Activated naive CD4-positive, alpha-beta T cell treated with anti-CD3 and anti-CD28 coated beads, Interleukin-2, amount 50 U/mL, for 24 hours (primary cell): Measurements from ENCODE around the gene PLA2G5.
"Not testable (repeated sequence)": the region's sequence is repeated elsewhere in the genome, so short reads cannot be mapped to it uniquely, and the experiment has no call there.

ENCODE experiments used
- H3K27ac Mint-ChIP-seq: one replicate; pipeline ENCODE4 v1.8.0; 2021; ENCODE audit warnings: mild to moderate bottlenecking, mixed read lengths
- H3K27me3 Mint-ChIP-seq: one replicate; pipeline ENCODE4 v1.8.0; 2021; ENCODE audit warnings: mixed read lengths
- H3K36me3 Mint-ChIP-seq: one replicate; pipeline ENCODE4 v1.8.0; 2021; ENCODE audit warnings: mixed read lengths
- H3K4me1 Mint-ChIP-seq: one replicate; pipeline ENCODE4 v1.8.0; 2021; ENCODE audit warnings: mixed read lengths
- H3K4me3 Mint-ChIP-seq: one replicate; pipeline ENCODE4 v1.8.0; 2021; ENCODE audit warnings: mild to moderate bottlenecking, mixed read lengths
- H3K9me3 Mint-ChIP-seq: one replicate; pipeline ENCODE4 v1.8.0; 2021; ENCODE audit warnings: mixed read lengths

PLA2G5 gene, protein sequence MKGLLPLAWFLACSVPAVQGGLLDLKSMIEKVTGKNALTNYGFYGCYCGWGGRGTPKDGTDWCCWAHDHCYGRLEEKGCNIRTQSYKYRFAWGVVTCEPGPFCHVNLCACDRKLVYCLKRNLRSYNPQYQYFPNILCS

DNA sequence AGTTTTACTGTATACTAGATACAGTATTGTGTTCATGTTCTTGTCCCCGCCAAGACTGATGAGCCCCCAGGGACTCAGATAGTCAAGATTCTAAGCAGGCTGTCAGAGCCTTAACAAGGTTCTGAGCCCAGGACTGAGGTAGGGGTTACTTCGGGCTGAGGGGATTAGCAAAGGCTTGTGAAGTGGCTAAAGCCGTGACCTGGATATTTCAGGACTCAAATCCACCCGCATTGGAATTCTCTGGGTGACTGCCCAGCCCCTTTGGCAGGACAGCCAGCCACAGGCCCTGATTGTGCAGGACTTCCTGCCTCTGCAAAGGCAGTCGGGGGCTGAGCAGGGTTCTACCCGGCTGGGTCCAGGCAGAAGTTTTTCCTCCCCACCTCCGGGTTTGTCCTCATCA, at the start of gene PLA2G5:
Gene PLA2G5 (plus strand): TSS at position 321 of the 400 bp plus-strand sequence. CDS start 14,637 bp downstream, outside the sequence.
- no peak within 1 kb of the TSS for H3K27ac Mint-ChIP-seq
- H3K4me1 Mint-ChIP-seq, result no peaks in the 10 kb centered on the region
- H3K27me3 Mint-ChIP-seq, result no peaks in the 10 kb centered on the region
- H3K36me3 Mint-ChIP-seq, result no peaks in the 10 kb centered on the region
- no peaks in the 10 kb centered on the region for H3K9me3 Mint-ChIP-seq
- H3K4me3 Mint-ChIP-seq, result no peak within 1 kb of the TSS

DNA sequence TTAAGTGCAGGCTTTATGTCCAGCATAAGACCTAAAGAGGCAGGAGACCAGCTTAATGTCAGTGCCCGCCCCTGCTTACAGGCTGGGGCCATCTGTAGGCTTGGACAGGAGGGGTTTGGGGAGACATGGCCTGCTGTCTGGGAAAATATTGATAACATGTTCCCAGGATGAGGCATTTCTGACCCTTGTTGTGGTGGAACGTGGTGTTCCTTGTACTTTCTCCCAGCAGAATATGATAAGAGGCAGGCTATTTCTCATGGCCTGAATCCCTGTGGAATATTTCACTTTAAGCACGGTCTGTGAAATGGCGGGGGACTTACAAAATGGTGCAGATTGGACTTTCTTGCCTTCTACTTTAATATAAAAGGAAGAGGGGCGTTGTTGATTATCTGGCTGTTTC, 41.9 kb upstream of the PLA2G5 start:
- Mint-ChIP-seq H3K36me3 (no peaks in the 10 kb centered on the region), H3K9me3 (no peaks in the 10 kb centered on the region), H3K27ac (no peak overlapping the region), H3K4me1 (no peaks in the 10 kb centered on the region), H3K27me3 (peaks cover 30% of the 10 kb centered on the region), H3K4me3 (no peak overlapping the region)

DNA sequence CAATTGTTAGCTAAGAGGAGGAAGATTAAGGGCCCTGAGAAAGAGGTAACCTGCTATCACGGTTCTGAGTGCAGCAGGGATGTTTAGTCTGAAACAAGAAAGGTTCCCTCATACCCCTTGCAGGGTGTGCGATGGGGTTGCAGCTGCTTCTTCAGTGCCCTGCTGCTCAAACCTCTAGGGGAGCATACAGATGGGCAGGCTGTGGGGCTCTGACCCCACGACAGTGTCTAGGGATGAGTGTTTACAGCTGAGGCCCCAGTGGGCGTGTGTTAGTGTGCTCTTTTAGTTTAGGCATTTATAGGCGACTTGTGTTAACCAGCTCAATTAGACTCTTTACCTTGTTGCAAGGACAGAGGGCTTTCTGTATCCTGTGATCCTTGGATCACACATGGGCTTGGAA, 41.3 kb upstream of the PLA2G5 start:
- Mint-ChIP-seq H3K4me1 (no peaks in the 10 kb centered on the region), H3K36me3 (no peaks in the 10 kb centered on the region), H3K27ac (no peak overlapping the region), H3K9me3 (no peaks in the 10 kb centered on the region), H3K27me3 (peaks cover 30% of the 10 kb centered on the region), H3K4me3 (no peak overlapping the region)

DNA sequence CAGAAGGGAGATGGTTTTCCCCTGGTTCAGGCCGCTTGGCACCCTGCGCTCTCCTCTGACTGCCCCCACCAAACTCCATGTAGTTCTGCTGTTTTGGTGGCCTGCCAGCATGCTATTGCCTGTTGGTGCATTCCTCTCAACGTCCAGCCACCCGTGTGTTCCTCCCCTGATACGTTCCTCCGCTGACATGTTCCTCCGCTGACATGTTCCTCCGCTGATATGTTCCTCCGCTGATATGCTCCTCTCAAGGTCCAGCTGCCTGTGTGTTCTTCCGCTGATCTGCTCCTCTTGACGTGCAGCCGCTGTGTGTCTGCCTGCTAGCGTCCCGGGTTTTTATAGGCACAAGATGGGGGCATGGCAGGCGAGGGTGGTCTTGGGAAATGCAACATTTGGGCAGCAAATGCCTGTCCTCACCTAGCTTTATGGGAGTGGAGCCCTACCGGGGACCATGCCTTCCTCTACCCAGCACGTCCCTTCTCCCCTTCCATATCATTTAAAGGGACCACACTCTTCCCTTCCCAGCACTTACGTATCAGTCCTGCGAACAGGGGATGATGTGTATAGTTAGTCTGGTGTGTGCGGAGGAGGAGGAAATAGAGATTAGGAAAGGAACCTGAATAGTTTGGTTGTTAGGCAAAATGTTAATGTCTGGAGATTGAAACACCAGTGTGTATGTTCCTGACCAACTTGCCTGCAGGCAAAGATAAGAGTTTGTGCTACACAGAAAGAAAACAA, 40.6 kb upstream of the PLA2G5 start:
- Mint-ChIP-seq H3K4me1 (no peaks in the 10 kb centered on the region), H3K4me3 (no peak overlapping the region), H3K9me3 (peaks cover 2% of the 10 kb centered on the region), H3K36me3 (peaks cover 2% of the 10 kb centered on the region), H3K27me3 (peaks cover 31% of the 10 kb centered on the region), H3K27ac (no peak overlapping the region)

GRCh38 chr1:20030436-20031151, 39.4 kb upstream of the PLA2G5 start:
- H3K27ac Mint-ChIP-seq, H3K36me3 Mint-ChIP-seq, H3K9me3 Mint-ChIP-seq, H3K4me3 Mint-ChIP-seq, H3K4me1 Mint-ChIP-seq: not testable (repeated sequence)
- H3K27me3 Mint-ChIP-seq, result peaks cover 26% of the 10 kb centered on the region

- peaks cover 6% of the 10 kb centered on the region for H3K9me3 Mint-ChIP-seq
- no peak overlapping the region for H3K4me3 Mint-ChIP-seq
- no peaks in the 10 kb centered on the region for H3K4me1 Mint-ChIP-seq
- peaks cover 23% of the 10 kb centered on the region for H3K27me3 Mint-ChIP-seq
- no peak overlapping the region for H3K27ac Mint-ChIP-seq
- H3K36me3 Mint-ChIP-seq, result peaks cover 6% of the 10 kb centered on the region
Observed at GRCh38 chr1:20031161-20031560, 38.8 kb upstream of the PLA2G5 start.

GRCh38 chr1:20031836-20032235, 38.2 kb upstream of the PLA2G5 start:
- Mint-ChIP-seq H3K27me3 (peaks cover 17% of the 10 kb centered on the region), H3K4me1 (no peaks in the 10 kb centered on the region), H3K27ac (no peak overlapping the region), H3K4me3 (no peak overlapping the region), H3K36me3 (peaks cover 6% of the 10 kb centered on the region), H3K9me3 (peaks cover 6% of the 10 kb centered on the region)

DNA sequence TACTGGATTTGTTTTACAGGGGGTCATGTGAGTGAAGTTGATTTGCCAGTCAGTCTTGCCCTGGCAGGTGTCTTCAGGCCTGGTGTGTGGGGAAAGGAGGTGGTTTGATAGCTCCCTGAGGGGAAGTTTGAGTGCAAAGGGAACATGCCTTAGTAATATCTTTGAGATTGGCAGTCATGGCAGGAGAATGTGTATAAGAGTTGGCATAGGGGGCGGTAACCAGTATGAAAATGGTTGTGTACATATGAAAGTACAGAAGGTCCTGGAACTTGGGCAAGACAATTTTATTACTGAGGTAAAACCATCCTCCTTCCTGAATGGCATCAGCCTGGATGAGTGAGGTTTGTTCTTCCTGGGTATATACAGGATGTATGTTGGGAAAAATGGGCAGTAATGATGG, 37.6 kb upstream of the PLA2G5 start:
- Mint-ChIP-seq H3K4me3 (no peak overlapping the region), H3K9me3 (peaks cover 6% of the 10 kb centered on the region), H3K27ac (no peak overlapping the region), H3K27me3 (peaks cover 13% of the 10 kb centered on the region), H3K36me3 (peaks cover 6% of the 10 kb centered on the region), H3K4me1 (peaks cover 5% of the 10 kb centered on the region)

GRCh38 chr1:20033420-20033819, 36.6 kb upstream of the PLA2G5 start:
- Mint-ChIP-seq H3K9me3 (peaks cover 6% of the 10 kb centered on the region), H3K27me3 (peaks cover 7% of the 10 kb centered on the region), H3K4me3 (no peak overlapping the region), H3K36me3 (peaks cover 6% of the 10 kb centered on the region), H3K27ac (no peak overlapping the region), H3K4me1 (peaks cover 8% of the 10 kb centered on the region)

DNA sequence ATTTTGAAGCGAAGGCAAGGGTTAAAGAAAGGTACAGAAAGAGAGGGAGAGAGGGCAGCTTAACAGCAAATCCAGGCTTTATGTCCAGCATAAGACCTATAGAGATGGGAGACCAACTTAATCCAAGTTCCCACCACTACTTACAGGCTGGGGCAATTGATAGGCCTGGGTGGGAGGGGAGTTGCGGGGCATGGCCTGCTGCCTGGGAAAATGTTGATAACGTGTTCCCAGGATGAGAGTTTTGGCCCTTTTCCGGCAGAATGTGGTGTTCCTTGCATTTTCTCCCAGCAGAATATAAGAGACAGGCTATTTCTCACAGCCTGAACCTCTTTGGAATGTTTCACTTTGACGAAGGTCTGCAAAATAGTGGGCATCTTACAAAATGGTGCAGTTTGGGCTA, 34.9 kb upstream of the PLA2G5 start:
- peaks cover 2% of the 10 kb centered on the region for H3K27me3 Mint-ChIP-seq
- H3K36me3 Mint-ChIP-seq, result peaks cover 6% of the 10 kb centered on the region
- H3K4me1 Mint-ChIP-seq, result peaks cover 10% of the 10 kb centered on the region
- no peak overlapping the region for H3K4me3 Mint-ChIP-seq
- H3K9me3 Mint-ChIP-seq, result peaks cover 6% of the 10 kb centered on the region
- H3K27ac Mint-ChIP-seq, result no peak overlapping the region

DNA sequence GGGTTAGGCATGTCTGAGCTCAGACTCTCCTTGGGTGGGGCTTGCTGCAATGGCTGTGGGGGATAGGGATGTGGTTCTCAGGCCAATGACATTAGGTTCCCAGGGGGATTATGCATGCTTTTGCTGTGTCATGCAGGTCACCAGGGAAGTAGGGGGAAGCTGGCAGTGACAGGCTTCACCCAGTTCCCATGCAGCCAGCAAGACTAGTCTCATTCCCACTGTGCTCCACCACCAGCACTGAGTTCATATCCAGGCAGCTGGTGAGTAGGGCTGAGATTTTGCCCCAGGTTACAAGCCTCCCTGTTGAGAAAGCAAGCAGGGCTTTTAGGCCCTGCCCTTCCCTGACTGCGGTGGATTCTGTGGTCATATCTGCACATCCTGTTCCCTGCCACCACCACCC, 32.1 kb upstream of the PLA2G5 start:
- H3K4me3 Mint-ChIP-seq, result no peak overlapping the region

DNA sequence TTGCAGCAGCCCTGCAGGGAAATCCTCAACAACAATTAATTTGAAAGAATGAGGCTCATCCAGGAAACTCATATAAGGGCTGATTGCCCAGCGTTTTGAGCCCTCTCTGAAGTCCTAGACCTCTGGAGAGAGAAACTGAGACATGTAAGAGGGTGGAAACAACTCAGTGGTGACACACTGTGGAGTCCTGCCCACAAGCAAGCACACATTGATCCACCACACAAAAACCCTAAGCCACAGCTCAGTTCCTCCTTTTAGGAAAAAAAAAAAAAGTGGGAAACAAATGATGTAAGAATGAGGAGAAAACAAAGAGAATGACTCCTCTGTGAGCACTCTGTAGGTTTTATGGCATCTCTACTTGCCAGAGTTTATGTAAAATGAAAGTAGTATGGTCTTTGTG, 22.9 kb upstream of the PLA2G5 start:
- H3K27me3 Mint-ChIP-seq, result no peaks in the 10 kb centered on the region
- H3K36me3 Mint-ChIP-seq, result peaks cover 6% of the 10 kb centered on the region
- peaks cover 4% of the 10 kb centered on the region for H3K4me1 Mint-ChIP-seq
- H3K9me3 Mint-ChIP-seq, result peaks cover 8% of the 10 kb centered on the region
- H3K4me3 Mint-ChIP-seq, result no peak overlapping the region
- H3K27ac Mint-ChIP-seq, result no peak overlapping the region

More for the DNA sequence above, 32.1 kb upstream of the PLA2G5 start:
- Mint-ChIP-seq H3K27me3 (peaks cover 2% of the 10 kb centered on the region), H3K9me3 (peaks cover 6% of the 10 kb centered on the region), H3K36me3 (peaks cover 6% of the 10 kb centered on the region), H3K4me1 (peaks cover 10% of the 10 kb centered on the region), H3K27ac (no peak overlapping the region)

- H3K27me3 Mint-ChIP-seq, result no peaks in the 10 kb centered on the region
- no peak overlapping the region for H3K27ac Mint-ChIP-seq
- peaks cover 8% of the 10 kb centered on the region for H3K9me3 Mint-ChIP-seq
- peaks cover 4% of the 10 kb centered on the region for H3K4me1 Mint-ChIP-seq
- H3K36me3 Mint-ChIP-seq, result peaks cover 6% of the 10 kb centered on the region
- no peak overlapping the region for H3K4me3 Mint-ChIP-seq
Observed at GRCh38 chr1:20048563-20048962, 21.4 kb upstream of the PLA2G5 start.

GRCh38 chr1:20049056-20049798, 20.8 kb upstream of the PLA2G5 start:
- not testable (repeated sequence) for H3K27ac Mint-ChIP-seq, H3K4me3 Mint-ChIP-seq, H3K9me3 Mint-ChIP-seq, H3K27me3 Mint-ChIP-seq, H3K36me3 Mint-ChIP-seq, H3K4me1 Mint-ChIP-seq

GRCh38 chr1:20051218-20051829, 18.7 kb upstream of the PLA2G5 start:
- Mint-ChIP-seq H3K4me1 (peaks cover 9% of the 10 kb centered on the region), H3K27ac (no peak overlapping the region), H3K27me3 (no peaks in the 10 kb centered on the region), H3K9me3 (peaks cover 8% of the 10 kb centered on the region), H3K36me3 (peaks cover 6% of the 10 kb centered on the region), H3K4me3 (no peak overlapping the region)
